Skeletal muscle tissue (tissue), 4 donors: ENCODE results near the gene PLEKHN1. TPM values are rescaled to one million over a fixed set of nuclear protein-coding genes. Genes with fewer than 3 reads are reported as not detected.

Source experiments
- H3K27ac ChIP-seq: one replicate; pipeline ENCODE4 v1.7.0; 2013; ENCODE audit warnings: mild to moderate bottlenecking, low read depth, low read length, inconsistent platforms
- H3K27me3 ChIP-seq, 3 donors: one replicate each; pipeline ENCODE4 v1.7.0; 2013; ENCODE audit warnings: low read length in 3 of 3; ENCODE audit not compliant: control insufficient read depth in 3 of 3, insufficient read depth in 3 of 3
- H3K36me3 ChIP-seq, 3 donors: one replicate each; pipeline ENCODE4 v1.7.0; 2013; ENCODE audit warnings: low read length in 3 of 3; ENCODE audit not compliant: control insufficient read depth in 3 of 3, insufficient read depth in 3 of 3
- H3K4me1 ChIP-seq, 3 donors: one replicate each; pipeline ENCODE4 v1.7.0; 2013; ENCODE audit warnings: low read length in 3 of 3, mild to moderate bottlenecking in 3 of 3; ENCODE audit not compliant: control insufficient read depth in 3 of 3, insufficient read depth in 3 of 3
- H3K4me3 ChIP-seq, 3 donors: one replicate each; pipeline ENCODE4 v1.7.0; 2013; ENCODE audit warnings: low read length in 3 of 3
- H3K9ac ChIP-seq, 3 donors: one replicate each; pipeline ENCODE4 v1.7.0; 2013; ENCODE audit warnings: low read length in 3 of 3, mild to moderate bottlenecking in 3 of 3, moderate library complexity in 2 of 3, low read depth in 1 of 3
- H3K9me3 ChIP-seq, 3 donors: one replicate each; pipeline ENCODE4 v1.7.0; 2013; ENCODE audit warnings: low read length in 3 of 3; ENCODE audit not compliant: control insufficient read depth in 3 of 3
- total RNA-seq: library from RNA; depleted of rRNA; stranded (reverse); fragments of >200 nt; gene quantifications from one replicate; pipeline ENCODE4 v1.2.3, GENCODE V29; 2014
- donor health status: Osteomylitis.

The PLEKHN1 gene
- total RNA-seq, 1 donor from 2014 or later: not detected

DNA sequence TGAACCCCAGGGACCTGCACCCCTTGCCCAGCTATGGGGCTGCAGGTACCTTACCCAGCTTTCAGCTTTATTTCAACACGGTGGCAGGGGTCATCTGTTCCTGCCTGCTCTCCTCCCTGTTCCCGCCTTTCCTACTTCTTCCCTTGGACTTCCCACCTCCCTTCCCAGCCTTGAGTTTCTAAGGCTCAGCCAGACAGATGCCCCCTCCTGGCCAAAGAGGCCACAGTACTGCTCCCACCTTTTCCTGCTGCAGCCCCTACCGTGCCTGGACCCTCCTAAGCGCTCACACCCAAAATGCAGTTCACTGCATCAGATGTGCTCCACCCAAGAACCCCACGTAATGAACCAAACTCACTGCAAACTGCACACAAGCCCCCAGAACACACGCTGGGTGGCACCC is 14.9 kb upstream of the PLEKHN1 start:
- H3K4me3 ChIP-seq: no peak overlapping the region
- H3K36me3 ChIP-seq: peaks cover 89 to 95% (median 93%) of the 10 kb centered on the region in 3 donors
- H3K27me3 ChIP-seq: no peaks in the 10 kb centered on the region
- no peaks in the 10 kb centered on the region for H3K9me3 ChIP-seq
- no peak overlapping the region for H3K9ac ChIP-seq
- H3K4me1 ChIP-seq: no peaks in the 10 kb centered on the region
- H3K27ac ChIP-seq: no peak overlapping the region

DNA sequence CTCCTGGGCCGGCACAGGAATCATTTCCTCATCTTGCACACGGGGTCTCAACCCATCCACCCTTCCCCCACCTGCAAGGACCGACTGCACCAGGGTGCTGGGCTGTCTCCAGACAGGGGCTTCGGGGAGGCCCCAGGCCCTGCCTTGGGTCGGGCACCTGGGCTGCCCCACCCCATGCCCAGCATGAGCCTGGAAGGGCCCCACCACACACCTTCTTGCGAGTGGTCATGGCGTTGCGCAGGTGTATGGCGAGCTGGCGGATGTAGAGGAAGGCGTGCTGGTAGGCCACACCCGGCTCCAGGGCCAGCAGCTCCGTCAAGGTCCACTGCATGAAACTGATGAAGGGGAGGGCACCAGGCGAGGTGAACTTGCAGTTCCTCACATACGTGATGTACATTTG is 14.1 kb upstream of the PLEKHN1 start:
- Histone ChIP-seq H3K4me1 (peaks cover 0 to 7% (median 3%) of the 10 kb centered on the region in 3 donors), H3K9ac (no peak overlapping the region), H3K4me3 (no peak overlapping the region), H3K9me3 (no peaks in the 10 kb centered on the region), H3K36me3 (peaks cover 89 to 97% (median 93%) of the 10 kb centered on the region in 3 donors), H3K27me3 (no peaks in the 10 kb centered on the region), H3K27ac (no peak overlapping the region)

DNA sequence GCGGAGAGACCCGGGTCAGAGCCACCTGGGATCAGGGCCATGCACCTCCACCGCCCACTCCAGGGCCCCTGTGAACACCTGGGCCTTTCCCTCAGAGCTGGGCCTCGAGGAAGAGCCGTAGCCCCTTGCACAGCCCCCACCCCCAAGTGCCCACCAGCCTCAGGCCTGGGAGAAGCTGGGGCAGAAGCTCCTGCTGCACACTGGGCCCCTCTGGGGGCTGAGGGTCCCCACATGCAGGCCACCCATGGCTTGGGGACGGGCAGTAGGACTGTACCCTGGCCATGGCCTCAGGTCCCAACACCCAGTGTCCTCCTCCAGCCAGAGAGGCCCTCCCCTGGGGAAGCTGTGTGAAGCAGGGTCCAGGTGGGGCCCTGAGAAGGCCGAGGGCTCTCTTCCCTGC is 13.7 kb upstream of the PLEKHN1 start:
- Histone ChIP-seq H3K4me3 (no peak overlapping the region), H3K4me1 (peaks cover 2 to 11% (median 7%) of the 10 kb centered on the region in 3 donors), H3K27me3 (no peaks in the 10 kb centered on the region), H3K36me3 (peaks cover 85 to 94% (median 90%) of the 10 kb centered on the region in 3 donors), H3K27ac (no peak overlapping the region), H3K9me3 (no peaks in the 10 kb centered on the region), H3K9ac (no peak overlapping the region)

DNA sequence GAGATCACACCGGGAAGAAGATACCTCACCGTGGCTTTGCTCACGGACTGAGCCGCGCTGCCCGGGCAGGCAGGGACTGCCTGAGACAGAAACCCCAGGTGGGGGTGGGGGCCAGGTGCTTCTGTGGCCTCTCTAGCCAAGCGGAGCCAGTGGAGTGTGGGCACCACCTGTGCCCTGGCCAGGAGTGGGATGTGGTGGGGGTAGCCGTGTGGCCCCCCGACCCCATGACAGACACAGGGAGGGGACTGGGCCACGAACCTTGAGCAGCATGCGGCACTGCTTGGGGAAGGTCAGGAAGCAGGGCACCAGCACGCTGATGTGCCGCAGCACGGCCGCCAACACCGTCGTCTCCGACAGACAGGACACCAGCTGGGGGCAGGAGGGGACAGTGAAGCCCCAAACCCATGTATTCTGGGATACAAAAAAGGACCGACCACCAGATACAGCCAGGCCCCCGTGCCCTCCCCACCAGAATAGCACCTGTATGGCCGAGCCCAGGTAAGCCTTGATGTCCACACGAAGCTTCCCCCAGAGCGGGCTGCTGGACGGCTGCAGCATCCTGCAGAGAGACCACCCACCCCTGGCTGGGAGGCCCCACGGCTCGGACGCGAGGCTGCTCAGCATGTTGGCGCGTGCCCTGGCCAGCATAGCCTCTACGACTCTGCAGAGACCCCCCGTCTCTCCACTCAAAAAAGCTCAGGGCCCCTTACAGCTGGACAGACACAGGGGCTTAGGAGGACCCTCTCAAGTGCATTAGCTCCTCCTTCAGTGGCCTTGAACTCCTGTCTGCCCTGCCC is 12.6 kb upstream of the PLEKHN1 start:
- Histone ChIP-seq H3K36me3 (peaks cover 76 to 82% (median 80%) of the 10 kb centered on the region in 3 donors), H3K27me3 (no peaks in the 10 kb centered on the region), H3K9me3 (no peaks in the 10 kb centered on the region)

DNA sequence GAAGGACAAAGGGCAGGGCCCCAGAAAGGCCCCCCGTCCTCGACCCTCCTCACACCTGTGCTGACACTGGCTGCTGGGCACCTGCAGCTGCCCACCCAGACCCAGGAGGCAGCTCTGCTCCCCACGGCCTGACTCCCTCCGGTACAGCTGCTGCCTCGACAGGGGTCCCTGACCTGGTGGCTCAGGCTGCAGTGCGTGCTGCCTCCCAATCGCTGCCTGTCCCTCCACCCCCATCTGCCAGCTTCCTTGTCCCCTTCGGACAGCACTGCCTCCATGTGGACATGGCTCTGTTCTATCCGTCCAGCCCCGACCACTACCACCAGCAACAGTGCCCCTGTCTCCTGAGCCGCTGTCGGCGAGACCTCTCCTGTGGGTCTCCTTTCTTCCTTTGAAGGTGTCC is 11.4 kb upstream of the PLEKHN1 start:
- Histone ChIP-seq H3K9ac (no peak overlapping the region), H3K4me3 (no peak overlapping the region), H3K27me3 (peaks cover 0 to 2% (median 0%) of the 10 kb centered on the region in 3 donors), H3K27ac (no peak overlapping the region), H3K9me3 (no peaks in the 10 kb centered on the region), H3K36me3 (peaks cover 65 to 70% (median 68%) of the 10 kb centered on the region in 3 donors), H3K4me1 (peaks cover 13 to 23% (median 18%) of the 10 kb centered on the region in 3 donors)

More for the DNA sequence above, 12.6 kb upstream of the PLEKHN1 start:
- Histone ChIP-seq H3K9ac (no peak overlapping the region), H3K27ac (no peak overlapping the region), H3K4me3 (no peak overlapping the region), H3K4me1 (peaks cover 13 to 19% (median 16%) of the 10 kb centered on the region in 3 donors)

DNA sequence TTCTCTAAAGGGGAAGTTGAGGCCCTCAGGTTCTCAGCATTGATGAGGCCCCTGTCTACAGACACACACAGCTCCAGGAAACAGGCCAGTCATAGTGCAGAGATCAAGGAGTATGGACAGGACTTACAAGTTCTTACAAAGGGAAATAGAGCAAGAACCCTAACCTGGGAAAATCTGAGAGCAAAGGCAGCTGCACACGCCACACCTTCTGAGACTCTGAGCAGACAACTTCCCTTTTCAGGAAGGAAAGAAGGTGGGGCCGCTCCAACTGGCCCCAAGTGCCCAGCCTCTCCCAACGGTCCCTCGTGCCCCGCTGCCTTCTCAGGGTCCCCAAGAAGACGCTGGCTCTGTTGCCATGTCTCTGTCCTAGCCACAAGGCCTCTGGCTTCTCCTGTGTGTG is 10.8 kb upstream of the PLEKHN1 start:
- H3K36me3 ChIP-seq: peaks cover 60 to 65% (median 63%) of the 10 kb centered on the region in 3 donors
- no peaks in the 10 kb centered on the region for H3K9me3 ChIP-seq
- peaks cover 13 to 23% (median 18%) of the 10 kb centered on the region in 3 donors for H3K4me1 ChIP-seq
- H3K27ac ChIP-seq: no peak overlapping the region
- no peak overlapping the region for H3K9ac ChIP-seq
- H3K4me3 ChIP-seq: no peak overlapping the region
- peaks cover 0 to 2% (median 0%) of the 10 kb centered on the region in 3 donors for H3K27me3 ChIP-seq

DNA sequence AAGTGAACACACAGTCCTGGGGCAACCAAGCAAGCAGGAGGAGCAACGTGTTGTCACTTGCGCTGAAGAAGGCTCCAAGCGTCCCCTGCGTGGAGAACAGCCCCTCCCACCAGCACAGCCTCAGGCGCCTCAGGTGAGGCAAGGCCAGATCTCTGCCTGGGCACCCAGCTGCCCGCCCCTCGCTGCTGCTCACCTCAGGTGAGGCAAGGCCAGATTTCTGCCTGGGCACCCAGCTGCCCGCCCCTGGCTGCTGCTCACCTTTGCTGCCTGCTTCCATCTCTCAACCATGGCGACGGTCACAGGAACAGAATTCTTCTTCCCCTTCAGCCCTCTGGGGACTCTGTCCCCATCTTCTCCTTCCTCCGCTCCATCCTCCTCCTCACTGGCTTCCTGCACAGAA is 9.6 kb upstream of the PLEKHN1 start:
- H3K9ac ChIP-seq: no peak overlapping the region
- peaks cover 0 to 2% (median 0%) of the 10 kb centered on the region in 3 donors for H3K27me3 ChIP-seq
- H3K4me3 ChIP-seq: no peak overlapping the region
- no peak overlapping the region for H3K27ac ChIP-seq
- peaks cover 50 to 53% (median 52%) of the 10 kb centered on the region in 3 donors for H3K36me3 ChIP-seq
- H3K4me1 ChIP-seq: peaks cover 18 to 28% (median 21%) of the 10 kb centered on the region in 3 donors
- H3K9me3 ChIP-seq: no peaks in the 10 kb centered on the region

DNA sequence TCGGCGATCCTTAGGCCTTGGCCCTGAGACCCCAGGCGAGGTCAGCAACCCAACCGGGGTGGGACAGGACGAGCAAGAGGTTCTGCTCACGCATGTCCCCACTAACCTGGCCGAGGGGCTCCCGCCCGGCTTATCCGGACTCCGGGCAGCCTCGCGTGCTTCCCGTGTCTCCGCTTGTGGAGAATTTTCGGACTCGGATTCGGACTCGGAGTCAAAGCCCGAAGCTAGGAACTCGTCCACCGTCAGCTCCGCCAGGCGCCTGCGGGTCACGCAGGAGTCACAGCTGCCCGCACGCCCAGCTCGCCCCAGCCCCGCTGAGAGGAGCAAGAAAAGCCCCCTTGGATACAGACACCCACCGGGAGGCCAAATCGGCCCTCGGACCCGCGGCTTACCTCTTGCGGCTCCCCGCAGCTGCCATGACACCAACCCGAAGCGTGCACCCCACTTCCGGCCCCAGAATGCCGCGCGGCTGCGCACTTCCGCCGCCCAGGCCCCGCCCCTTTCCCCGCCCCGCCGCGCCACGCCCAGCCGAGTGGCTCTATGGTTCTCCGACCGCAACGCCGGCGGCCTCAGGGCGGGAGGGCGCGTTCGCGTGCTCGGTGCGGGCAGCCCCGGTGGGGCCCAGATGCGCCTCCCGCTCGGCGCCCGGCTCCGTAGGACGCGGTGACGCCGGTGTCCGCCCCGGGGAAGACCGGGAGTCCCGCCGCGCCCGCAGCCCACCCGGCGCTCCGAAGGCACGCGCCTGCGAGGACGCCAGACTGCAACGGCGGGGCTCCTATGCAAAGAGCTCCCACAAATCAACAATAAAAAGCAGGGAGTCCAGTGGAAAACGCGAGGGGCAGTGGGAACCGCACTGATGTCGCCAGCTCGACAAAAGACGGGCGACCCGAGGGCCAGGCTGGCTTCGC is 7.2 kb upstream of the PLEKHN1 start, which contains the start of gene NOC2L:
Gene NOC2L (minus strand): TSS at position 434 of the 908 bp plus-strand sequence. CDS start 16 bp downstream, at position 418.
- no peaks in the 10 kb centered on the region for H3K9me3 ChIP-seq
- H3K27ac ChIP-seq: no peak within 1 kb of the TSS
- H3K4me1 ChIP-seq: peaks cover 18 to 28% (median 21%) of the 10 kb centered on the region in 3 donors
- peaks cover 0 to 2% (median 0%) of the 10 kb centered on the region in 3 donors for H3K27me3 ChIP-seq
- H3K36me3 ChIP-seq: peaks cover 26 to 33% (median 28%) of the 10 kb centered on the region in 3 donors
- peak within 1 kb of the TSS; percentile 86 to 99 (median 98) for H3K4me3 ChIP-seq
- peak within 1 kb of the TSS; percentile 79 to 95 (median 93) for H3K9ac ChIP-seq

DNA sequence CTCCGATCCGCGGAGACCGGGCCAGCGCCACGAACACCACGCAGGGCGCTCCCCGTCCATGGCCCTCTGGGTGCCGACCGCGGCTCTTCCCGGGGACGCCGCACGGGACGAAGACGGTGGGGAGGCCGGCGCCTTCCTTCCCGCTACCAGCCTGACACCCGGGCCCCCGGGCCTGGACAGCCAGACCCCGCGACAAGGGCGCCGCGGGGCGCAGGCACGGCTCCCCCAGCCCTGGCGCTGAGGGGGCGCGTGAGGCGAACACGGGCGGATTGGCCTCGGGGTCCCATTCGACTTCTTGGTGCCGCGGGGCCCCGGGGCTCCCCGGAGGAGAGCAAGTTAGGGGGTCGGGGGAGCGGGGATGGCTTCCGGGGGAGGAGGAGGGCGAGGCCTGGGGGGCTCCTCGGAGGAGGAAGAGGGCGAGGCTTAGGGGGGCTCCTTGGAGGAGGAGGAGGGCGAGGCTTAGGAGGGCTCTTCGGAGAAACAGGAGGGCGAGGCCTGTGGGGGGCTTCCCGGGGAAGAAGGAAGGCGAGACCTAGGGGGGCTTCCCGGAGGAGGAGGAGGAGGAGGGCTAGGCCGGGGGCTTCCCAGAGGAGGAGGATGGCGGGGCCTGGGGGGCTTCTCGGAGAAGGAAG is 6.4 kb upstream of the PLEKHN1 start:
- H3K36me3 ChIP-seq: peaks cover 20 to 26% (median 21%) of the 10 kb centered on the region in 3 donors
- H3K27ac ChIP-seq: no peak overlapping the region
- peaks cover 18 to 28% (median 21%) of the 10 kb centered on the region in 3 donors for H3K4me1 ChIP-seq
- H3K9ac ChIP-seq: peak overlapping the region in 1 of 3 donors; percentile 50
- H3K27me3 ChIP-seq: peaks cover 0 to 3% (median 0%) of the 10 kb centered on the region in 3 donors
- peak overlapping the region in 2 of 3 donors; percentile 41 to 86 for H3K4me3 ChIP-seq
- no peaks in the 10 kb centered on the region for H3K9me3 ChIP-seq
